ENCODE measurements around the gene RCL1. TPM values are rescaled to one million over a fixed set of nuclear protein-coding genes. Genes with fewer than 3 reads are reported as not detected.

The RCL1 gene
- total and polyA plus RNA-seq, 2 of the 13 experiments (the other 11 are each of a cell fraction or from before 2014, with no cell fraction given): 22.3 to 31.6 TPM

- TF ChIP-seq ZNF614 (CRISPR knock-in tag; IDR thresholded peaks at IDR 0.05; ENCODE audit: borderline replicate concordance): no peak
- TF ChIP-seq, protein P1, sequence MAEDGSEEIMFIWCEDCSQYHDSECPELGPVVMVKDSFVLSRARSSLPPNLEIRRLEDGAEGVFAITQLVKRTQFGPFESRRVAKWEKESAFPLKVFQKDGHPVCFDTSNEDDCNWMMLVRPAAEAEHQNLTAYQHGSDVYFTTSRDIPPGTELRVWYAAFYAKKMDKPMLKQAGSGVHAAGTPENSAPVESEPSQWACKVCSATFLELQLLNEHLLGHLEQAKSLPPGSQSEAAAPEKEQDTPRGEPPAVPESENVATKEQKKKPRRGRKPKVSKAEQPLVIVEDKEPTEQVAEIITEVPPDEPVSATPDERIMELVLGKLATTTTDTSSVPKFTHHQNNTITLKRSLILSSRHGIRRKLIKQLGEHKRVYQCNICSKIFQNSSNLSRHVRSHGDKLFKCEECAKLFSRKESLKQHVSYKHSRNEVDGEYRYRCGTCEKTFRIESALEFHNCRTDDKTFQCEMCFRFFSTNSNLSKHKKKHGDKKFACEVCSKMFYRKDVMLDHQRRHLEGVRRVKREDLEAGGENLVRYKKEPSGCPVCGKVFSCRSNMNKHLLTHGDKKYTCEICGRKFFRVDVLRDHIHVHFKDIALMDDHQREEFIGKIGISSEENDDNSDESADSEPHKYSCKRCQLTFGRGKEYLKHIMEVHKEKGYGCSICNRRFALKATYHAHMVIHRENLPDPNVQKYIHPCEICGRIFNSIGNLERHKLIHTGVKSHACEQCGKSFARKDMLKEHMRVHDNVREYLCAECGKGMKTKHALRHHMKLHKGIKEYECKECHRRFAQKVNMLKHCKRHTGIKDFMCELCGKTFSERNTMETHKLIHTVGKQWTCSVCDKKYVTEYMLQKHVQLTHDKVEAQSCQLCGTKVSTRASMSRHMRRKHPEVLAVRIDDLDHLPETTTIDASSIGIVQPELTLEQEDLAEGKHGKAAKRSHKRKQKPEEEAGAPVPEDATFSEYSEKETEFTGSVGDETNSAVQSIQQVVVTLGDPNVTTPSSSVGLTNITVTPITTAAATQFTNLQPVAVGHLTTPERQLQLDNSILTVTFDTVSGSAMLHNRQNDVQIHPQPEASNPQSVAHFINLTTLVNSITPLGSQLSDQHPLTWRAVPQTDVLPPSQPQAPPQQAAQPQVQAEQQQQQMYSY (CRISPR knock-in tag; IDR thresholded peaks at IDR 0.05): no peak
- TF ChIP-seq TBX3 (IDR thresholded peaks at IDR 0.05; ENCODE audit: borderline replicate concordance): no peak
- no peak for TF ChIP-seq ZNF430 (CRISPR knock-in tag; IDR thresholded peaks at IDR 0.05)
- no peak for TF ChIP-seq ZNF225 (CRISPR knock-in tag; IDR thresholded peaks at IDR 0.05)
- TF ChIP-seq ZNF670 (CRISPR knock-in tag; IDR thresholded peaks at IDR 0.05; ENCODE audit: borderline replicate concordance): no peak
- TF ChIP-seq, protein P2, sequence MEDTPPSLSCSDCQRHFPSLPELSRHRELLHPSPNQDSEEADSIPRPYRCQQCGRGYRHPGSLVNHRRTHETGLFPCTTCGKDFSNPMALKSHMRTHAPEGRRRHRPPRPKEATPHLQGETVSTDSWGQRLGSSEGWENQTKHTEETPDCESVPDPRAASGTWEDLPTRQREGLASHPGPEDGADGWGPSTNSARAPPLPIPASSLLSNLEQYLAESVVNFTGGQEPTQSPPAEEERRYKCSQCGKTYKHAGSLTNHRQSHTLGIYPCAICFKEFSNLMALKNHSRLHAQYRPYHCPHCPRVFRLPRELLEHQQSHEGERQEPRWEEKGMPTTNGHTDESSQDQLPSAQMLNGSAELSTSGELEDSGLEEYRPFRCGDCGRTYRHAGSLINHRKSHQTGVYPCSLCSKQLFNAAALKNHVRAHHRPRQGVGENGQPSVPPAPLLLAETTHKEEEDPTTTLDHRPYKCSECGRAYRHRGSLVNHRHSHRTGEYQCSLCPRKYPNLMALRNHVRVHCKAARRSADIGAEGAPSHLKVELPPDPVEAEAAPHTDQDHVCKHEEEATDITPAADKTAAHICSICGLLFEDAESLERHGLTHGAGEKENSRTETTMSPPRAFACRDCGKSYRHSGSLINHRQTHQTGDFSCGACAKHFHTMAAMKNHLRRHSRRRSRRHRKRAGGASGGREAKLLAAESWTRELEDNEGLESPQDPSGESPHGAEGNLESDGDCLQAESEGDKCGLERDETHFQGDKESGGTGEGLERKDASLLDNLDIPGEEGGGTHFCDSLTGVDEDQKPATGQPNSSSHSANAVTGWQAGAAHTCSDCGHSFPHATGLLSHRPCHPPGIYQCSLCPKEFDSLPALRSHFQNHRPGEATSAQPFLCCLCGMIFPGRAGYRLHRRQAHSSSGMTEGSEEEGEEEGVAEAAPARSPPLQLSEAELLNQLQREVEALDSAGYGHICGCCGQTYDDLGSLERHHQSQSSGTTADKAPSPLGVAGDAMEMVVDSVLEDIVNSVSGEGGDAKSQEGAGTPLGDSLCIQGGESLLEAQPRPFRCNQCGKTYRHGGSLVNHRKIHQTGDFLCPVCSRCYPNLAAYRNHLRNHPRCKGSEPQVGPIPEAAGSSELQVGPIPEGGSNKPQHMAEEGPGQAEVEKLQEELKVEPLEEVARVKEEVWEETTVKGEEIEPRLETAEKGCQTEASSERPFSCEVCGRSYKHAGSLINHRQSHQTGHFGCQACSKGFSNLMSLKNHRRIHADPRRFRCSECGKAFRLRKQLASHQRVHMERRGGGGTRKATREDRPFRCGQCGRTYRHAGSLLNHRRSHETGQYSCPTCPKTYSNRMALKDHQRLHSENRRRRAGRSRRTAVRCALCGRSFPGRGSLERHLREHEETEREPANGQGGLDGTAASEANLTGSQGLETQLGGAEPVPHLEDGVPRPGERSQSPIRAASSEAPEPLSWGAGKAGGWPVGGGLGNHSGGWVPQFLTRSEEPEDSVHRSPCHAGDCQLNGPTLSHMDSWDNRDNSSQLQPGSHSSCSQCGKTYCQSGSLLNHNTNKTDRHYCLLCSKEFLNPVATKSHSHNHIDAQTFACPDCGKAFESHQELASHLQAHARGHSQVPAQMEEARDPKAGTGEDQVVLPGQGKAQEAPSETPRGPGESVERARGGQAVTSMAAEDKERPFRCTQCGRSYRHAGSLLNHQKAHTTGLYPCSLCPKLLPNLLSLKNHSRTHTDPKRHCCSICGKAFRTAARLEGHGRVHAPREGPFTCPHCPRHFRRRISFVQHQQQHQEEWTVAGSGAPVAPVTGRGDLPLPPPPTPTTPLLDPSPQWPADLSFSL (CRISPR knock-in tag; IDR thresholded peaks at IDR 0.05): no peak
- no peak for TF ChIP-seq KLF11 (CRISPR knock-in tag; IDR thresholded peaks at IDR 0.05)
- no peak for TF ChIP-seq ZSCAN9 (CRISPR knock-in tag; IDR thresholded peaks at IDR 0.05; ENCODE audit: borderline replicate concordance)
- TF ChIP-seq, protein P3, sequence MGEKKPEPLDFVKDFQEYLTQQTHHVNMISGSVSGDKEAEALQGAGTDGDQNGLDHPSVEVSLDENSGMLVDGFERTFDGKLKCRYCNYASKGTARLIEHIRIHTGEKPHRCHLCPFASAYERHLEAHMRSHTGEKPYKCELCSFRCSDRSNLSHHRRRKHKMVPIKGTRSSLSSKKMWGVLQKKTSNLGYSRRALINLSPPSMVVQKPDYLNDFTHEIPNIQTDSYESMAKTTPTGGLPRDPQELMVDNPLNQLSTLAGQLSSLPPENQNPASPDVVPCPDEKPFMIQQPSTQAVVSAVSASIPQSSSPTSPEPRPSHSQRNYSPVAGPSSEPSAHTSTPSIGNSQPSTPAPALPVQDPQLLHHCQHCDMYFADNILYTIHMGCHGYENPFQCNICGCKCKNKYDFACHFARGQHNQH (CRISPR knock-in tag; IDR thresholded peaks at IDR 0.05): no peak
- peak; percentile 5; the same call in 1 of the 2 replicates for TF ChIP-seq ZSCAN21 (CRISPR knock-in tag; IDR thresholded peaks at IDR 0.05; ENCODE audit: borderline replicate concordance)
- TF ChIP-seq ZNF800 (CRISPR knock-in tag; IDR thresholded peaks at IDR 0.05): no peak
- TF ChIP-seq CC2D1A (CRISPR knock-in tag; IDR thresholded peaks at IDR 0.05): no peak
- no peak for TF ChIP-seq POLR2A (IDR thresholded peaks at IDR 0.05; ENCODE audit: insufficient read depth in 1 of 2, low read depth in 2 of 2, low read length in 2 of 2)
- no peak for TF ChIP-seq ESRRA (CRISPR knock-in tag; IDR thresholded peaks at IDR 0.05; ENCODE audit: low read depth)
- TF ChIP-seq CENPT (CRISPR knock-in tag; IDR thresholded peaks at IDR 0.05; ENCODE audit: low read depth): no peak
- TF ChIP-seq RFX1 (IDR thresholded peaks at IDR 0.05): no peak
These were observed 30.4 kb upstream of the RCL1 start (continued) for GRCh38 chr9:4762108-4762885.

Measured in HepG2 (cell line).